Fibroblast of villous mesenchyme (primary cell): ENCODE results near the gene LRRC36. TPM values are rescaled to one million over a fixed set of nuclear protein-coding genes. Genes with fewer than 3 reads are reported as not detected.
A peak's percentile ranks its signal among the peaks of the same experiment; 100 is the strongest.

ENCODE experiments used
- DNase-seq: peaks from one replicate; pipeline ENCODE4 v3.0.0-alpha.2; 2010; ENCODE audit warnings: low read depth
- H3K4me3 ChIP-seq: 2 replicates; pipeline ENCODE4 v1.5.1; 2011; ENCODE audit warnings: low read depth, mild to moderate bottlenecking, low read length
- small RNA-seq: library from RNA; depleted of rRNA; stranded (forward); fragments of <200 nt; gene quantifications from one replicate; pipeline ENCODE3, GENCODE V24; 2012
- total RNA-seq: library from RNA; depleted of rRNA; stranded (reverse); fragments of >200 nt; gene quantifications from 2 replicates; pipeline ENCODE4 v1.2.3, GENCODE V29; 2012
- TF ChIP-seq, protein P1 (sequence below): IDR thresholded peaks from 2 replicates; pipeline ENCODE4 v1.5.1; 2012; ENCODE audit warnings: low read depth, mild to moderate bottlenecking, low read length; ENCODE audit not compliant: insufficient read depth

LRRC36 gene
- total RNA-seq, 1 donor = not detected

DNA sequence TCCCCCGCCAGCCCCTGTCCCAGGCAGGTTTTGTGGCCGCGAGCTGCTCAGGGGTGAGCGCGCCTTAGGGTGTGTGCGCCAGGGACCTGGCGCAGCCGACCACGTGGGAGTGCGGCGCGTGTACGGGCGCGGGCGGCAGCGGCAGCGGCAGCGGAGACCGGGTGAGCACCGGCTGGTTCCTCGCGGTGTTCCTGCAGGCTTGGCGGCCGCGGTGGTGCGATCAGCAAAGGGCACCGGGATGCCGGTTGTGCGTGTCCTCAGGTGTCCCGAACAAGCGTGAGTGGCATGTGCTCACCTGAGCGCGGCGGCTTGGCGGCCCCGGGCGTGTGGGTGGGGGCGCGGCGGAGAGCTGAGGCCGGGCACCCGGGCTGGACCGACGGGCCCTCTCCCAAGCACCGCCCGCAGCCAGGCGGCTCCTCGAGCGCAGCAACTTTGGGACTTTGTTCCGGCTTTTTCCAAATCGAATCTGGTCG lies 103.9 kb downstream of the LRRC36 start:
- H3K4me3 ChIP-seq = peak overlapping the region; percentile 44
- DNase-seq = no peak
- TF ChIP-seq, protein P1, sequence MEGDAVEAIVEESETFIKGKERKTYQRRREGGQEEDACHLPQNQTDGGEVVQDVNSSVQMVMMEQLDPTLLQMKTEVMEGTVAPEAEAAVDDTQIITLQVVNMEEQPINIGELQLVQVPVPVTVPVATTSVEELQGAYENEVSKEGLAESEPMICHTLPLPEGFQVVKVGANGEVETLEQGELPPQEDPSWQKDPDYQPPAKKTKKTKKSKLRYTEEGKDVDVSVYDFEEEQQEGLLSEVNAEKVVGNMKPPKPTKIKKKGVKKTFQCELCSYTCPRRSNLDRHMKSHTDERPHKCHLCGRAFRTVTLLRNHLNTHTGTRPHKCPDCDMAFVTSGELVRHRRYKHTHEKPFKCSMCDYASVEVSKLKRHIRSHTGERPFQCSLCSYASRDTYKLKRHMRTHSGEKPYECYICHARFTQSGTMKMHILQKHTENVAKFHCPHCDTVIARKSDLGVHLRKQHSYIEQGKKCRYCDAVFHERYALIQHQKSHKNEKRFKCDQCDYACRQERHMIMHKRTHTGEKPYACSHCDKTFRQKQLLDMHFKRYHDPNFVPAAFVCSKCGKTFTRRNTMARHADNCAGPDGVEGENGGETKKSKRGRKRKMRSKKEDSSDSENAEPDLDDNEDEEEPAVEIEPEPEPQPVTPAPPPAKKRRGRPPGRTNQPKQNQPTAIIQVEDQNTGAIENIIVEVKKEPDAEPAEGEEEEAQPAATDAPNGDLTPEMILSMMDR = no peak

- peak; percentile 43 for DNase-seq
- peak within 1 kb of the TSS; percentile 45 for H3K4me3 ChIP-seq
- TF ChIP-seq, protein P1 = no peak
These were observed 104.6 kb downstream of the LRRC36 start, which contains the start of gene HSD11B2 for GRCh38 chr16:67430977-67431774. TSS of gene HSD11B2 (plus strand) at chr16:67431121. CDS start at chr16:67431249, 128 bp downstream.

DNA sequence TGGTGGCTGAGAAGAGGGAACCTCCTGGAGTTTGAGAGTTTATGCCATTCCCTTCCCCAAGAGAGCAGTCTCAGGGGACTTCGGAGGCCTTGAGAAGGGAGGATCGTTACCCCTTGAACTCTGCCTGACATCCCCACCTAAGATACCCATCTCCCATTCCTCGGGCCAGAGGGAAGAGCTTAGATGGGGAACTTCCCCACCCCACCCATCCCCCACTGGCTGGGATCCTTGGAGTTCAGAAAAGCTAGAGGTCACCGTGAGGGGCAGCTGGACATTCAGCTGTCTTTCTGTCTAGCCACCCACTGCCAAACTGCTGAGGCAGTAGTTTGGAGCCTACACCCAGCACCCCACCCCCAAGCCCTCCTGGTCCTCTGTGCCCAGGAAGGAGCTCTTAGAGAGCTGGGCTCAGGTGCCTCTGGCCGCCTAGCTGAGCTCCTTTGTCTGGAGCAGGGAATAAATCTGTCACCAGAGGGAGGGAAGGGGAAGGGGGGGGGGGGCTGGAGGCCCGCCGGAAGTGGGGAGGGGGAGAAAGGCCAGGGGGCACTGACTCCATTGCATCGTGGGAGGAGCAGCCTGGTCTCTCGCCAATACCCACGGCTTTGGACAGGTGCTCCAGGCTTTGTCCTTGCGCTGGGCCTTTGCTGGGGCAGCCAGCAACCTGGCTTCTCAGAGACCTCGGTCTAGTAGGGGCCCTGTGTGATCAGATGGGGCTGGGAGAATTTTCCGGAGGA lies 105.3 kb downstream of the LRRC36 start:
- peak overlapping the region; percentile 45 for H3K4me3 ChIP-seq
- DNase-seq = no peak
- TF ChIP-seq, protein P1 = no peak

DNA sequence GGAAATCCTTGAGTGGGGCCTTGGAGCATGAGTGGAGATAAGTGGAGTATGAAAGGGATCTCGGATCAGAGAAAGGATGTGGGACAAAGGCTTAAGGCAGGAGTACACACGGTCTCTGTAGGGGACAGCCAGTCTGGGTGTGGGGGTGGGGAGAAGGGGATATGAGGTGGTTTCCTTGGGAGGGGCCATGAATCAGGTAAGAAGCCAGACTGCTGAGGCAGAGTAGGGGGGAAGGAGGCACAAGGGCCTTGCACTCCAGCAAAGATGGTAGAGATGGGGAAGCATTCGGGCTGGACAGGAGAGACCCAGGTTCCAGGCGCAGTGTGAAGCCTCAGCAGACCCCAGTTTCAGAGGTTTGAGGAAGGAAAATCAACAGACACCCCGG lies 105.9 kb downstream of the LRRC36 start:
- H3K4me3 ChIP-seq = no peak overlapping the region
- TF ChIP-seq, protein P1 = no peak
- no peak for DNase-seq

- DNase-seq = no peak
- TF ChIP-seq, protein P1 = no peak
- H3K4me3 ChIP-seq = no peak overlapping the region
These were observed 106.6 kb downstream of the LRRC36 start for GRCh38 chr16:67433131-67433719.

Small RNA genes lying within 50 kb of the gene (small RNA-seq; reads per million reads assigned to genes)
- not detected for gene RNU1-123P

Other genes starting within 250 kb of the LRRC36 start
- 12.9 and 16.0 TPM in 2 replicates for gene PHAF1, start 216.9 kb upstream of the LRRC36 start, total RNA-seq
- gene B3GNT9, start 175.8 kb upstream of the LRRC36 start, total RNA-seq = 41.9 and 46.4 TPM in 2 replicates
- gene TRADD, start 166.9 kb upstream of the LRRC36 start, total RNA-seq = 12.5 and 18.4 TPM in 2 replicates
- gene FBXL8, start 166.9 kb upstream of the LRRC36 start, total RNA-seq = 8.6 and 10.6 TPM in 2 replicates
- 2.6 and 3.0 TPM in 2 replicates for gene HSF4, start 162.1 kb upstream of the LRRC36 start, total RNA-seq
- 11.7 and 12.2 TPM in 2 replicates for gene NOL3, start 156.3 kb upstream of the LRRC36 start, total RNA-seq
- 9.3 and 9.9 TPM in 2 replicates for gene MATCAP1, start 142.9 kb upstream of the LRRC36 start, total RNA-seq
- gene EXOC3L1, start 136.7 kb upstream of the LRRC36 start, total RNA-seq = not detected in 2 replicates
- gene E2F4, start 134.7 kb upstream of the LRRC36 start, total RNA-seq = 64.1 and 75.1 TPM in 2 replicates
- 0.43 and 0.64 TPM in 2 replicates for gene ELMO3, start 127.7 kb upstream of the LRRC36 start, total RNA-seq
- 25.5 and 29.0 TPM in 2 replicates for gene TMEM208, start 99.7 kb upstream of the LRRC36 start, total RNA-seq
- 22.9 and 24.2 TPM in 2 replicates for gene FHOD1, start 79.3 kb upstream of the LRRC36 start, total RNA-seq
- gene SLC9A5, start 77.8 kb upstream of the LRRC36 start, total RNA-seq = 1.9 and 2.2 TPM in 2 replicates
- 18.1 and 19.6 TPM in 2 replicates for gene PLEKHG4, start 47.3 kb upstream of the LRRC36 start, total RNA-seq
- under 0.01 TPM in 1 of 2 replicates, not detected in the other for gene KCTD19, start 74 bp upstream of the LRRC36 start, total RNA-seq
- 0.86 and 0.97 TPM in 2 replicates for gene TPPP3, start 66.7 kb downstream of the LRRC36 start, total RNA-seq
- 5.2 and 8.1 TPM in 2 replicates for gene ZDHHC1, start 89.7 kb downstream of the LRRC36 start, total RNA-seq
- not detected in 2 replicates for gene HSD11B2, start 104.3 kb downstream of the LRRC36 start, total RNA-seq
- 107 and 122 TPM in 2 replicates for gene ATP6V0D1, start 154.3 kb downstream of the LRRC36 start, total RNA-seq
- gene AGRP, start 156.7 kb downstream of the LRRC36 start, total RNA-seq = not detected in 2 replicates
- 25.5 and 35.1 TPM in 2 replicates for gene RIPOR1, start 202.0 kb downstream of the LRRC36 start, total RNA-seq
- 26.1 and 33.7 TPM in 2 replicates for gene CTCF, start 235.7 kb downstream of the LRRC36 start, total RNA-seq